GM18909 (cell line): ENCODE data around the gene ZNF672.
"Not testable (repeated sequence)": the region's sequence is repeated elsewhere in the genome, so short reads cannot be mapped to it uniquely, and the experiment has no call there.

Source experiments
- ATAC-seq: cut with Tn5 transposase; IDR thresholded peaks from one replicate; pipeline ENCODE4 v1.9.1; 2021; ENCODE audit warnings: mild to moderate bottlenecking; ENCODE audit not compliant: unreplicated experiment, poor library complexity

ZNF672 gene

DNA sequence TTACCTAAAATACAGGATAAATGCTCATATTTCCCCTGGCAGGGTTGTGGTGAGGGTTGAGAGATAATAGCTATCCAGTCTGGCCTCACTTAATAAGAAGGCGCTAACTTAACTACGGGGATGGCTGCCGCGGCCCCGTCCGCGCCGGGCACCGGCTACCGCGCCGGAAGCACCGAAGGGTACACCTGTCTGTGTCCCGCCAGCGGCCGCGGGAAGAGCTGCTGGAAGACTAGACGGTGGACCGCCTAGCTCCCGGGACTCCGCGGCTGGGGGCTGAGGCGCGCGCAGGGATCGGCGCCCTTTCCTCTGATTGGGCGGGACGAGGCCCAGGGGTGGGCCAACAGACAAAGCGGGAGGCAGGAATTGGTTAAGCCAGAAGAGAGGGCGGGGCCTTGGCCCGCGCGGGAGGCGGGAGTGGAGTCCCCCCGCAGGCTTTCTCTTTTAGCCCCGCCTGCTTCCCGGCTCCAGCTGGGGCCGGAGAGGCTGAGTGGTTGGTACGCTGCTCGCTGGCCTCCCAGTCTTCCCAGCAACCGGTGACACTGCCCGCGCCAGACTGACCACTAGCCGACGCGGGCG lies at the start of gene ZNF672:
Gene ZNF672 (plus strand): TSS at position 444 of the 576 bp plus-strand sequence. CDS start 9,051 bp downstream, outside the sequence.
- ATAC-seq = peak; percentile 85

GRCh38 chr1:248788327-248788726 lies 49.7 kb upstream of the ZNF672 start:
- no peak for ATAC-seq

- ATAC-seq = not testable (repeated sequence)
Measured at GRCh38 chr1:248789337-248789736, 48.7 kb upstream of the ZNF672 start.

DNA sequence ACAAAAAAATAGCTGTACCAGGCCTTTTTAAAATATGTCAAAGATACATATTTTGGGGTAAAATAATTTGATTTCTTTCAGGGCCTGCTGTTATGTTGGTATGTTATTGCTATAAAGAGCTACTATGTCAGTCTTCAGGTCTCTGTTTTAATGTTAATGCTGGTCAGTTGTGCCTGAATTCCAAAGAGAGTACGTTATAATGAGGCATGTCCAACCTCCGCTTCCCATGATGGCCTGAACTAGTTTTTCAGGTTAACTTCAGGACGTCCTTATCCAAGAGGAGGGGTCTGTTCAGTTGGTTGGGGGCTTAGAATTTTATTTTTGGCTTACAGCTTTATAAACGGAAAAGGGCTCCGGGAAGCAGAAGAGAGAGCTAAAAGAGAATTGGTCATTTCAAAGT lies 47.6 kb upstream of the ZNF672 start:
- no peak for ATAC-seq

DNA sequence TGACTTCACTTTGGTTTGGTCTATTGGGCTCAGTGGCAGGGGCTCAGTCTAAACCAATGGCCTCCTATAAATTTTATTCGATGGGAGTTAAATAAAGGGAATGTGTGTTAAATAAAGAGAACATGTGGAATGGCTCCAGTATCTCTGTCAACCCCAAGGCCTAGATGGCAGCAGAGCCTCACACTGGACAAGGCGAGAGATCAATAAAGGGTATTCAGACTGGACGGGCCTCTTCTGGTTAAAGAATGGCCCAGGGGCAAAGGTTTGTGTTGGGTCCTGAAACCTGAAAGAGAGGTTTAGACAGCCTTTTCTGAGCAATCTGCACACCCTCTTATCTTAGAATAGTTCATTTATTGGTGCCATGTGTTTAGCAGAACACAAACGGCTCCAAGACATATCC lies 47.0 kb upstream of the ZNF672 start:
- ATAC-seq = no peak

DNA sequence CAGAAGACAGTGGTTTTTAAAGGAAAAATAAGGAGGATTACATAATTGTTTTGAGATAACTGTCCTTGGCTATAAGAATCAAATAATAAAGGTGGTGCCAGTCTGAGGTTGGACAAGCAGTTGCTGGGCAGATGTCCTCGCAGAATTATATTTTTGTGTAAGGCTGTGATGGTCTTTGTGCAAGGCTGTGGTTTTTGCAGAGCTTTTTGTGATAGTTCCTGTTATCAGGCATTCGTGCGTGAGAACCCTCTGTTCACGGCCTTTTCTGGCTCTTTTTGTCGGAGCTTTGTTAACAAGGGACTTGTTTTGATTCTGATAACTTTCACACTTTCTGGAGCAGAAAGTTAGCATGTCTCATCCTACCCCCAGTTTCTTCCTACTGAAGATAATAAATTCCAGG lies 45.7 kb upstream of the ZNF672 start:
- ATAC-seq = peak; percentile 39

GRCh38 chr1:248793592-248793991 lies 44.4 kb upstream of the ZNF672 start:
- peak; percentile 91 for ATAC-seq

DNA sequence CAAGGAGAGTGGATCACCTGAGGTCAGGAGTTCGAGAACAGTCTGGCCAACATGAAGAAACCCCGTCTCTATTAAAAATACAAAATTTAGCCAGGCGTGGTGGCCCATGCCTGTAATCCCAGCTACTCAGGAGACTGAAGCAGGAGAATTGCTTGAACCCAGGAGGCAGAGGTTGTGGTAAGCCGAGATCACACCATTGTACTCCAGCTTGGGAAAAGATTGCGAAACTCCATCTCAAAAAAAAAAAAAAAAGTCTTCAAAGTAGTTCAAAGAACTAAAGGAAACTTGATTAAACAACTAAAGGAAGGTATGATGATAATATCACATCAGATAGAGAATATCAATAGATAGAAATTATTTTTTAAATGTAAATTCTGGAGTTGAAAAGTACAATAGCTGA lies 43.4 kb upstream of the ZNF672 start:
- not testable (repeated sequence) for ATAC-seq

DNA sequence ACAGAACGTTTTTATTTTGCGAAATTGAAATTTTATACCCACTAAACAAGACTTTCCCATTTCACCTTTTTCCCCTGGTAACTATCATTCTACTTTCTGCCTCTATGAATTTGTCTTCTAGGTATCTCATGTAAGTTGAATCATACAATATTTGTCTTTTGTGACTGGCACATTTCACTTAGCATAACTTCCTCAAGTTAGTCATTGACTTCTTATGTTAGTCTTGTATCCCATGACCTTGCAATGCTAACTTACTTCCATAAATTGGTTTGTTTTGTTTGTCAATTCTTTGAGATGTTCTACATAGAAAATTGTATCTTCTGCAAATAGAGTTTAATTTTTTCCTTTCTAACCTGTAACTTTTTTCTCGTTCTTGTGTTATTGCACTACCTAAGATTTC lies 39.2 kb upstream of the ZNF672 start:
- ATAC-seq = no peak

- no peak for ATAC-seq
Measured at GRCh38 chr1:248800459-248800858, 37.6 kb upstream of the ZNF672 start.

DNA sequence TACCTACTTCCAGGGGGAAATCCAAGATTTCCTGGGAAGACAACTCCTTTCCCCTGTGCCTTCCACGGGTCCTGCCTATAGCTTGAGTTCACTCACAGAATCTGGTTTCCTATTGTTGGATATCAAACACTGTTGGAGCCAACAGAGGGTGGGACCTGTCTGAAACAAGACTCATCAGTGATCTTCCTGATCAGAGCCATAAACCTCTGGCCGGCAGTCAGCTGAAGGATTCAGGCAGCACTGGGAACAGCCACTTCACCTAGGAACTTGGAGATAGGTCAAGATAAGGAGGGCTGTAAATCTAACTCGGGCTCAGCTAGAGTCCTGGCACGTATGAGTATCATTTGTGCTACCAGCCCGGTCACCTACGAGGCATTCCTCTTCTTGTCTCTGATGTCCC lies 35.6 kb upstream of the ZNF672 start:
- ATAC-seq = no peak

GRCh38 chr1:248803501-248803900 lies 34.5 kb upstream of the ZNF672 start:
- not testable (repeated sequence) for ATAC-seq

DNA sequence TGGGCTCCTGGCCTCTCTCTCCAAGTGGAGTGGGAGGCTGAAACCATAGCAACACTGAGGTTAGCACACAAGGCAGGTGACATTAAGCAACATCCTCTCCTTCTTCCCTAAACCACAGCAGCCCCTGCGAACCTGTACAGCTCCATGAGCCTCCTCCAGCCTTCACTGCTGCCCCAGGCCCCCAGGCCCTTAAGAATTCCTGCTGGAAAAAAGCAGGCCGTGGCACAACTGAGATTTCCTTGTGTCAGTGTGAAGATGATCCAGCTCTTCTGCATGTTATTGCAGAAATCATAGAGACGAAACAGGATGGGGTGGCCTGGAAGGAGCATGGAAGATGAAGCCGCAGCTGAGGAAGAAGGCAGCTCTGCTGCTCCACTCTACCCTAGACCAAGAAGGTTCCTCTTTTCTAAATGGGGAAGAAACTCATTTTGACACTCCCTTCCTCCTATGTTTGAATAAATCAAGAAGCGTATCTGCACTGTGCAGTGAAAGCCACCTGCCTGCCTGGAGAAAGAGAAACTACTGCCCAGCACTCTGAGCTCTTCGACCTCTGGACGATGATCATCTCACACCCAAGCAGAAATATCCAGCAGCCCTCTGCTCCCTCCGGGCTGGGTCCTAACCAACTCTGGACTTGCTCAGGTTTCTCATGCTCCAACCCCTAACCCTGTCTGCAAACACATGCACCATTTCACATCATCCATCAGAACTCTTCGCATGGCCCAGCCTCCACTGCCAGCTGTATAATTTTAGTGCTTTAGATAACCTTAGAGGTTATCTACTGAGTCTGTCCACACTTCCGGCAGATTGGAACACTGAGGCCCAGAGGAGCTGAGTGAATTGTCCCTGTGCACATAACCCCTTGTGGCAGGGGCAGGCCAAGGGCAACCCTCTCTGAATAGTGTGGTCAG lies 33.0 kb upstream of the ZNF672 start:
- ATAC-seq = peak; percentile 90

DNA sequence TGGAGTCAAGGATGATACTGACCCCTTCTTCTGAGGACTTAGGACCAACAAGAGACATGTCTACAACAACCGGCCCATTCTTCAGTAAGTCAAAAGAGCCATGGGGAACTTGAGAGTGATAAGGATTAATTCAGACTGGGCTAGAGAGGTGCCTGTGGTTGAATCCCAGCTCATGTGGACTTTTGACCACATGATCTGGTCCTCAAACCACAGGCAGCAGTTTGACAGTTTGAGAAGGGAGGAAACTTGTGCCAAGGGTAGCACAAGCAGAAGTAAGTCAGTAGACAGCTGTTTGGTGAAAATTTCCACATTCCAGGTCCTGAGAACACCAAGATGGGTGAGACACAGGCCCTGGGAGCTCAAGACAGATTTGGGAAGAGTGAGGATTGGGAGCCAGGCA lies 32.1 kb upstream of the ZNF672 start:
- ATAC-seq = no peak

GRCh38 chr1:248807067-248807737 lies 30.8 kb upstream of the ZNF672 start:
- peak; percentile 75 for ATAC-seq

DNA sequence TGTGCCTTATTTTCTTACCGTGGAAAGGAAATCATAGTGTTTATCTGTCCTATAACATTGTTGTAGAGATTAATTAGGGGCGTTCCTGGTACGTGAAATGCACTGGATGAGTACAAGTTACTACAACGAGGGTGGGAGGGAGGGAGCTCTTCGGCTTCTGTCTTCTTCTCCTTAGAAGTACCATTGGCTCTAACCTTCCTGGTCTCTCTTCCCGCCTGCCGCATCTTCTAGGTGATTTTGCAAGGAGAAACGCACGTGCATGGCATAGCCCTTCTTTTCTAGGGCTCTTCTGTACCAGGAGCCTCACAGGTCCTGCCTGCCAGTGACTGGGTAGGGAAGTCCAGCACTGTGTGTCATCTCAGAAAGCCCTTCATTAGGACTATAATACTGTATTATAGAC lies 29.1 kb upstream of the ZNF672 start:
- no peak for ATAC-seq

DNA sequence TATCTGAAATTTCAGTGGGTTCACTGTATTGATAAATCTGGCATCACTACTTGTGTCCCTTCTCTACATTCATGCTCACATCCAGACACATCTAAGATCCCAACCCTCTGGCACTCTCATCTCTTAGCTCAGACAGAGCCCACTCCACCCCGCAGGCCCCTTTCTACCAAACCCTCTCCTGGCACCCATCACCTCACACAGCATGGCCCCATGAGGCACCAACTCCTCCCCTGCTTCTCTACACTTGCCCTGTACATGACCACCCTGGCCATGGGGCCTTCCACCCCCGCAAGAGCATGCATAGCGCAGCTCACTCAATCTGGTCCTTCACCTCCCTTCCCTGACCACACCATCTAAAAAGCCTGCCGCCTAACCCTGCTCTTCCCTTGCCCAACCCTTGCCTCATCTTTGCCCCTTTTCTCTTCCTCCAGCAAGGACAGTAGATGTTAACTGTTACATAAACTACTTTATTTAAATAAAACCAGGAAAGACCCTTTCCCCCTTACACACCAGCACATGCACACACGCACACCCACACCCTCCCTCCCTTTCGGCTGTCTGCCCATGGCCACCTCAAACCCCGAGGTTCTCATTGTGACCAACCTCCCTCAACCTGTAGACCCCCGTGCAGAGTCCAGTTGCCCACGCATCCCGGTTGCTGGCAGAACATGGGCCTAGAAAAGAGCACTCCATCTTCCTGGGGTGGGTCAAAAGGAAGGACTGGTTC lies 27.9 kb upstream of the ZNF672 start:
- no peak for ATAC-seq

- ATAC-seq = no peak
Measured at GRCh38 chr1:248810727-248811513, 27.1 kb upstream of the ZNF672 start.

GRCh38 chr1:248811514-248812490 lies 26.2 kb upstream of the ZNF672 start:
- ATAC-seq = no peak
